Activated T-helper 1 cell treated with anti-CD3 and anti-CD28 coated beads, Interleukin-12 subunit alpha, Interleukin-12 subunit beta, Interleukin-2, Interleukin-4 antibody, amounts not matched to agents 30 ng/mL and 10 ng/mL and 1 ng/mL, durations not matched to agents 14 hours and 24 hours and 36 hours (primary cell): ENCODE data around the gene RCL1. TPM values are rescaled to one million over a fixed set of nuclear protein-coding genes. Genes with fewer than 3 reads are reported as not detected.
"Not testable (repeated sequence)": the region's sequence is repeated elsewhere in the genome, so short reads cannot be mapped to it uniquely, and the experiment has no call there.

Experiments
- DNase-seq: peaks from one replicate; pipeline ENCODE4 v3.0.0; 2021; ENCODE audit warnings: low spot score
- H3K27ac Mint-ChIP-seq: one replicate; pipeline ENCODE4 v1.8.0; 2021; ENCODE audit warnings: mild to moderate bottlenecking, mixed read lengths
- H3K27me3 Mint-ChIP-seq: one replicate; pipeline ENCODE4 v1.8.0; 2022; ENCODE audit warnings: mild to moderate bottlenecking, moderate library complexity, mixed read lengths; ENCODE audit not compliant: insufficient read depth
- H3K36me3 Mint-ChIP-seq: one replicate; pipeline ENCODE4 v1.8.0; 2021; ENCODE audit warnings: low read depth, mixed read lengths
- H3K4me1 Mint-ChIP-seq: one replicate; pipeline ENCODE4 v1.8.0; 2021; ENCODE audit warnings: low read depth, mixed read lengths
- H3K4me3 Mint-ChIP-seq: one replicate; pipeline ENCODE4 v1.8.0; 2021; ENCODE audit warnings: mild to moderate bottlenecking, moderate library complexity, mixed read lengths
- H3K9me3 Mint-ChIP-seq: one replicate; pipeline ENCODE4 v1.8.0; 2021; ENCODE audit warnings: mixed read lengths
- intact Hi-C: fragments of 100-400 bp; cut with micrococcal nuclease; formaldehyde crosslinking; loops from one replicate; pipeline ENCODE4 v1.15.1; 2024
- total RNA-seq: library from RNA; stranded (reverse); gene quantifications from 2 replicates; pipeline ENCODE4 v1.2.3, GENCODE V29; 2022

Gene RCL1, protein sequence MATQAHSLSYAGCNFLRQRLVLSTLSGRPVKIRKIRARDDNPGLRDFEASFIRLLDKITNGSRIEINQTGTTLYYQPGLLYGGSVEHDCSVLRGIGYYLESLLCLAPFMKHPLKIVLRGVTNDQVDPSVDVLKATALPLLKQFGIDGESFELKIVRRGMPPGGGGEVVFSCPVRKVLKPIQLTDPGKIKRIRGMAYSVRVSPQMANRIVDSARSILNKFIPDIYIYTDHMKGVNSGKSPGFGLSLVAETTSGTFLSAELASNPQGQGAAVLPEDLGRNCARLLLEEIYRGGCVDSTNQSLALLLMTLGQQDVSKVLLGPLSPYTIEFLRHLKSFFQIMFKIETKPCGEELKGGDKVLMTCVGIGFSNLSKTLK
- 53.3 and 53.4 TPM in 2 replicates for total RNA-seq

DNA sequence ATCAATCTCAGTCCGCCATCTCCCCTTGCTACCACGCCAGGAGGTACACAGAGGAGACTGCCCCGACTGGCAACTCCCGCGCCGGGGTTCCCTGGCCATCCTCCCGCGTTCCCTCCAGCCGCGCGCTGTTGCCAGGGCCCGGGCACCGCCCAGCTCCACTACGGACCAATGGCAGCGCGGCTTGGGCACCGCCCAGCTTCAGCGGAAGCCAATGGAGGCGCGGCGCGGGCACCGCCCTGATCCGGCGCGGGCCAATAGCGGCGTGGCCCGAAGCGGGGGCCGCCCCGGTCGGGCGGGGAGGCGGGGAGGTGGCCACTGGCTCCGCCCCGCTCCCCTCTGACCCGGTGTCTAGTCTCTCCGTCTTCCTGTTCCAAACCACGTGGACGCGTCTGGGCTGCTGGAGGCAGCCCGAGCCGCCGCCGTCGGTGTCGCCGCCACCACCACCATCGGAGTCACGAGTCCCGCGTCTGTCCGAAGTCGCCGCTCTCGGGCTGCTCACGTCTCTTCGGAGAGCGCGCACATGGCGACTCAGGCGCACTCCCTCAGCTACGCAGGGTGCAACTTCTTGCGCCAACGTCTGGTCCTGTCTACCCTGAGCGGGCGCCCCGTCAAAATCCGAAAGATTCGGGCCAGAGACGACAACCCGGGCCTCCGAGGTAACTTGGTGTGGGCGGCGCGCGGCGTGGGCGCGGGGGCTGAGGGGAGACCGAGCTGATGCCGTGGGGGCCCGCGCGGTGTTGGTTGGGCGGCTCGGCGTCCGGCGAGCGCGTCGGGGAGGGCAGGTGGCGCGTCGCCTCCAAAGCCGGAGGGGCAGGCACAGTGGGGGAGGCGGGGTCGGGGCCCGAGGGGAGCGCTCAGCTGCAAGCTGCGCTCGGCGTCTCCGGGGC is at the start of gene RCL1:
Gene RCL1, plus strand, starts transcription at position 373 of the 887 bp plus-strand sequence. Its CDS starts 148 bp downstream, at position 521.
- peak; percentile 99 for DNase-seq
- Mint-ChIP-seq H3K27ac (peak within 1 kb of the TSS; percentile 96), H3K9me3 (no peaks in the 10 kb centered on the region)

DNA sequence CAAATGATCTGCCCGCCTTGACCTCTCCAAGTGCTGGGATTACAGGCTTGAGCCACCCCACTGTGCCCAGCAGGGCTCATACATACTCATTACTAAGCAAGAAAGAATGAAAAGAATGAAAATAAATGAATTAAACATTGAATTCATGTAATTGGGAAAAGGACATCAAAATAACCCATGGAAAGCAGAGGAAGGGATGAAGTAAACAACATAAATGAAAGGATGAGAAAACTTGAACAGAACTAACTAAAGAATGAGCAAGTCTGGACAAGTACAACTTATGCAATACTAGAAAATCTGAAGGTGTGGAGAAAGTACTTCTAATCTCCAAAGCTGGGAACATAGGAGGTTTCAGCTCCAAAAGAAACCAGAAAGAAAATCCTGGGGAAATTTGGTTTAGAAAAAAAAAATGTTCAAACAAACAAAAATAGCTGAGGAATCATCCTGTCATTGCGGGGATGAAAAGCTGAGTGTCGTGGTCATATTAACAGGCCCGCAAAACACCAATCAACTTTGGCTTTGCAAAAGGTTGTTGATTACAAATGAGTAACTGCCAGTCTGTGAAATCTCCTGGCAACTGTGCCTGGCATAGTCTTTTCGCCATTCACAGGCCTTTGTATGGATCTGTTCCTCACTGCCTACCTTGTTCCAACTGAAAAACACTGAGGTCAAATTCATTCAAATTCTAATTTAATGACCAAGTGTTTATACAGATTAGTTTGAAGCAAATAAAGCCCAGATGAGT is 49.4 kb upstream of the RCL1 start:
- H3K36me3 Mint-ChIP-seq = peaks cover 2% of the 10 kb centered on the region
- no peak for DNase-seq
- H3K27ac Mint-ChIP-seq = no peak overlapping the region
- H3K9me3 Mint-ChIP-seq = no peaks in the 10 kb centered on the region
- H3K4me3 Mint-ChIP-seq = no peak overlapping the region
- H3K4me1 Mint-ChIP-seq = peaks cover 29% of the 10 kb centered on the region
- no peaks in the 10 kb centered on the region for H3K27me3 Mint-ChIP-seq
- intact Hi-C loops = loop anchor here (5.0 kb wide), 2 partner anchors 446 to 844 kb away; no protein-coding TSS in a partner anchor

More for the DNA sequence above, at the start of gene RCL1:
- intact Hi-C loops = loop anchor here (1.0 to 5.0 kb wide), 12 partner anchors 31 to 1266 kb away; partner anchors contain the start of genes CD274, CDC37L1, PLGRKT and RFX3
- peaks cover 62% of the 10 kb centered on the region for H3K4me1 Mint-ChIP-seq
- H3K27me3 Mint-ChIP-seq = no peaks in the 10 kb centered on the region
- H3K4me3 Mint-ChIP-seq = peak within 1 kb of the TSS; percentile 96
- peaks cover 14% of the 10 kb centered on the region for H3K36me3 Mint-ChIP-seq

DNA sequence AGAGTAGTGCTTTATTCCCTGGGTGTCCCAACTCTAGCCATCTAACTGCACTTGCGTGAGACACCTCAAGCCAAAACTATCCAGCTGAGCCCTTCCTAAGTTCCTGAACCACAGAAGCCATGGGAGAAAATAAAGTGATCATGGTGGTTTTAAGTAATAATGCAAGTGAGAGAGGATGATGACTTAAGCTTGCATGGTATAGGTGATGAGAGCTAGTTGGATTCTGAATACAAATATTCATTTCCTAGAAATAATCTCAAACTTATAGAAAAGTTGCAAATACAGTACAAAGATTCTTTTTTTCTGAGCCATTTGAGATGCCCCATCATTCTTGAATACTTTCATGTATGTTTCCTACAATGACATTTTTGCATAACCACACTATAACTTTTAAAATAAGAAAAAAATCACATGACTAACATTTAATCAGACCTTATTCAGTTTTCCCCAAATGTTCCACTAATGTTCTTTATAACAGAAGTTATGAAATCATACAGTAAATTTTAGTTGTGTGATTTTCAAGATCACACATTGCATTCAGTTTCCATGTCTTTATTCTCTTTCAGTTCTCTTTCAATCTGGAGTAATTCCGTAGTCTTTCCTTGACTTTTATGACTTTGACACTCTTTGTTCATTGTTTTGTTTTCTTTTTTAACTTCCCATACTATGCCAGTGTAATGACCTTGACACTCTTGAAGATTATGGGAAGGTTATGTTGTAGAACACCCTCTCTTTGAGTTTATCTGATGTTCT is 46.3 kb upstream of the RCL1 start:
- H3K27me3 Mint-ChIP-seq = peaks cover 2% of the 10 kb centered on the region
- no peaks in the 10 kb centered on the region for H3K36me3 Mint-ChIP-seq
- no peak for DNase-seq
- peaks cover 16% of the 10 kb centered on the region for H3K4me1 Mint-ChIP-seq
- intact Hi-C loops = no loop called here
- H3K9me3 Mint-ChIP-seq = no peaks in the 10 kb centered on the region
- no peak overlapping the region for H3K27ac Mint-ChIP-seq
- no peak overlapping the region for H3K4me3 Mint-ChIP-seq

GRCh38 chr9:4748612-4749011 is 44.1 kb upstream of the RCL1 start:
- Mint-ChIP-seq H3K4me1 (peaks cover 9% of the 10 kb centered on the region), H3K27me3 (peaks cover 3% of the 10 kb centered on the region), H3K27ac (no peak overlapping the region), H3K4me3 (no peak overlapping the region), H3K36me3 (no peaks in the 10 kb centered on the region), H3K9me3 (no peaks in the 10 kb centered on the region)
- DNase-seq = no peak
- intact Hi-C loops = no loop called here

DNA sequence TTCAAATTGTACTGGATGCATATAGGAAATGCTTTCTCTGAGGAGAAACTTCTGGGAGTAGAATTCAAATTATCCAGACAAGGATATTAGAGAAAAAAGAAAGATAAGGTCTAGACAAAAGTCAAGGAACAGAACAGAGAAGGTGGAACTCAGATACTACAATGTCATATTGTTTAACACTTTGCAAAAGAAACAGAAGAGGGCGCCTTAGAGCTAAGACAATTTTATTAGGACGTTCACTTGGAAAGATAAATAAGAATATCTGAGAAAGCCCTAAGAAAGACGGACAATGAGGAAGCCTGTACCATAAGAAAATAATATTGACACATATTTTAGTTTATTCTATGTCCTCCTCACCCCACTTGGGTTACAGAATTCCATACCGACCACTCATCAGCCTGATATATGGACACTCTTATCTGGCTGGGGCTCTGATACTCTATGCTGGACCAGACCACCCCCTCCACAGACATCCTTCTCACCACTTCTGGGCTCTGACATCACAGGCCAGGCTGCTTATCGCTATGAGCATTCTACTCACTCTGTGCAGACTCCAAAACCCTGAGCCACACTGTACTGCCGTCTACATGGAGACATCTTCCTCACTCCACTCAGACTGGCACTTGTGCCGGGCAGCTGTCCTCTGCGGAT is 42.6 kb upstream of the RCL1 start:
- Mint-ChIP-seq H3K4me1 (peaks cover 9% of the 10 kb centered on the region), H3K4me3 (no peak overlapping the region), H3K9me3 (no peaks in the 10 kb centered on the region), H3K27me3 (peaks cover 5% of the 10 kb centered on the region), H3K36me3 (no peaks in the 10 kb centered on the region), H3K27ac (no peak overlapping the region)
- intact Hi-C loops = loop anchor here (1.0 to 10.0 kb wide), 3 partner anchors 146 to 851 kb away; no protein-coding TSS in a partner anchor
- no peak for DNase-seq

DNA sequence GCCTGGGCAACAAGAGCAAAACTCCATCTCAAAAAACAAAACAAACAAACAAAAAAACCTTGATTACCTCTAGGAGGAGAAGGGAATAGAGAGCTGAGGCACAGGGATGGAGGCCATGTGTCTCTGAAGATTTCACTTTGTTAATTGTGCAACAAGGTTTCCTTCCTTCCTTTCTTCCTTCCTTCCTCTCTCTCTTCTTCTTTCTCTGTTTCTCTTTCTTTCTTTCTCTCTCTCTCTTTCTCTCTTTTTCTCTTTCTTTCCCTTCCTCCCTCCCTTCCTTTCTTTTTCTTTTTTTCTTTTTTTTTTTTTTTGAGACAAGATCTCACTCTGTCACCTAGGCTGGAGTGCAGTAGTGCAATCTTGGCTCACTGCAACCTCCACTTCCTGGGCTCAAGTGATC is 38.2 kb upstream of the RCL1 start:
- intact Hi-C loops = loop anchor here (10.0 kb wide), 1 partner anchor 370 kb away; no protein-coding TSS in a partner anchor
- H3K4me3 Mint-ChIP-seq, H3K36me3 Mint-ChIP-seq, H3K9me3 Mint-ChIP-seq, H3K4me1 Mint-ChIP-seq, H3K27me3 Mint-ChIP-seq, DNase-seq, H3K27ac Mint-ChIP-seq: not testable (repeated sequence)

- H3K27ac Mint-ChIP-seq = no peak overlapping the region
- intact Hi-C loops = loop anchor here (10.0 kb wide), 1 partner anchor 370 kb away; no protein-coding TSS in a partner anchor
- H3K4me1 Mint-ChIP-seq = peaks cover under 1% of the 10 kb centered on the region
- H3K27me3 Mint-ChIP-seq = peaks cover 3% of the 10 kb centered on the region
- H3K4me3 Mint-ChIP-seq = no peak overlapping the region
- DNase-seq = no peak
- H3K36me3 Mint-ChIP-seq = no peaks in the 10 kb centered on the region
- no peaks in the 10 kb centered on the region for H3K9me3 Mint-ChIP-seq
Observed at GRCh38 chr9:4755026-4755609, 37.6 kb upstream of the RCL1 start.

DNA sequence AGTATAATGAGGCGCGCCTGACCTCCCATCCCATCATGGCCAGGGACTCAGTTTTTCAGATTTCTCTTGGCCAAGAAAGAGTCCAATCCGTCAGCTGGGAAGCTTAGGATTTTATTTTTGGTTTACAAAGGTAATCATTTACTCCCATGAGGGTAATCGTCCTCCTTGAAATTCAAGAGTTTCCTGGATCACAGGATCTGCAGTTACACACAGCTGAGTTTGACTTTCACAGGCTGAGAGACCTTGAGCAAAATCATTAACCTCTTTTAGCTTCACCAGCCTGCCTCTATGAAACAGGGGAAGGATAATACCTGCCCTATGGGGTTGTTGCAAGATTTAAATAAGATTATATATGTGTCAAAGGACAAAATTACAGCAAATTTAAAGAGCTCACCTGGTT is 36.3 kb upstream of the RCL1 start:
- peaks cover 3% of the 10 kb centered on the region for H3K27me3 Mint-ChIP-seq
- no peaks in the 10 kb centered on the region for H3K9me3 Mint-ChIP-seq
- H3K27ac Mint-ChIP-seq = no peak overlapping the region
- DNase-seq = no peak
- H3K4me1 Mint-ChIP-seq = no peaks in the 10 kb centered on the region
- no peak overlapping the region for H3K4me3 Mint-ChIP-seq
- intact Hi-C loops = loop anchor here (10.0 kb wide), 1 partner anchor 372 kb away; no protein-coding TSS in a partner anchor
- no peaks in the 10 kb centered on the region for H3K36me3 Mint-ChIP-seq

DNA sequence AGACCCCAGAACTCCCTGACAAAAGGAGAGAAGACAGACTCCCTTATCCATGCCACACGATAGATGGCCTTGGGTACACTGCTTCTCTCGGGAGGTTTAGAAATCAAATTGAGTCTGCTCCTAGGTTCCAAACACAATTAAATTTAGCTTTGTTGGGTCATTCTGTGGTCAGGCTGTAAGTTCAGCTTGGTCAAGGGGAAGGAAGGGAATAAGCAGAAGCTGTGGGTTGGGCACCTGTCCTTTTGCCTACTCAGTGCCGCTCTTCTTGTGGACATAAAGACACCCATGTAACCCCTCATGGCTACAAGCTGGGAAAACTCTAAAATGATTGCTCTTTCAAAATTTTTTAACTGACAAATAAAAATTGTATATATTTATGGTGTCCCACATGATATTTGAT is 32.6 kb upstream of the RCL1 start:
- no peak for DNase-seq
- intact Hi-C loops = no loop called here
- H3K36me3 Mint-ChIP-seq = no peaks in the 10 kb centered on the region

GRCh38 chr9:4762108-4762885 is 30.4 kb upstream of the RCL1 start:
- intact Hi-C loops = loop anchor here (1.0 to 2.0 kb wide), 7 partner anchors 30 to 838 kb away; partner anchors contain the start of gene RCL1
- H3K36me3 Mint-ChIP-seq = no peaks in the 10 kb centered on the region

More for the DNA sequence above, 32.6 kb upstream of the RCL1 start:
- no peaks in the 10 kb centered on the region for H3K9me3 Mint-ChIP-seq
- H3K27ac Mint-ChIP-seq = no peak overlapping the region
- no peaks in the 10 kb centered on the region for H3K27me3 Mint-ChIP-seq
- peaks cover 18% of the 10 kb centered on the region for H3K4me1 Mint-ChIP-seq
- no peak overlapping the region for H3K4me3 Mint-ChIP-seq

More at GRCh38 chr9:4762108-4762885, 30.4 kb upstream of the RCL1 start:
- Mint-ChIP-seq H3K4me1 (peaks cover 18% of the 10 kb centered on the region), H3K9me3 (no peaks in the 10 kb centered on the region), H3K27ac (peak overlapping the region; percentile 65), H3K27me3 (no peaks in the 10 kb centered on the region), H3K4me3 (peak overlapping the region; percentile 68)
- DNase-seq = peak; percentile 72
